GM21528 (cell line): Measurements from ENCODE around the gene KLK5.
"Not testable (repeated sequence)": the region's sequence is repeated elsewhere in the genome, so short reads cannot be mapped to it uniquely, and the experiment has no call there.

ENCODE experiments used
- ATAC-seq: cut with Tn5 transposase; IDR thresholded peaks from one replicate; pipeline ENCODE4 v1.9.1; 2021; ENCODE audit warnings: mild to moderate bottlenecking, moderate library complexity; ENCODE audit not compliant: unreplicated experiment, low FRiP score

KLK5 gene

GRCh38 chr19:50896089-50896590 is 56.7 kb downstream of the KLK5 start:
- ATAC-seq, result not testable (repeated sequence)

DNA sequence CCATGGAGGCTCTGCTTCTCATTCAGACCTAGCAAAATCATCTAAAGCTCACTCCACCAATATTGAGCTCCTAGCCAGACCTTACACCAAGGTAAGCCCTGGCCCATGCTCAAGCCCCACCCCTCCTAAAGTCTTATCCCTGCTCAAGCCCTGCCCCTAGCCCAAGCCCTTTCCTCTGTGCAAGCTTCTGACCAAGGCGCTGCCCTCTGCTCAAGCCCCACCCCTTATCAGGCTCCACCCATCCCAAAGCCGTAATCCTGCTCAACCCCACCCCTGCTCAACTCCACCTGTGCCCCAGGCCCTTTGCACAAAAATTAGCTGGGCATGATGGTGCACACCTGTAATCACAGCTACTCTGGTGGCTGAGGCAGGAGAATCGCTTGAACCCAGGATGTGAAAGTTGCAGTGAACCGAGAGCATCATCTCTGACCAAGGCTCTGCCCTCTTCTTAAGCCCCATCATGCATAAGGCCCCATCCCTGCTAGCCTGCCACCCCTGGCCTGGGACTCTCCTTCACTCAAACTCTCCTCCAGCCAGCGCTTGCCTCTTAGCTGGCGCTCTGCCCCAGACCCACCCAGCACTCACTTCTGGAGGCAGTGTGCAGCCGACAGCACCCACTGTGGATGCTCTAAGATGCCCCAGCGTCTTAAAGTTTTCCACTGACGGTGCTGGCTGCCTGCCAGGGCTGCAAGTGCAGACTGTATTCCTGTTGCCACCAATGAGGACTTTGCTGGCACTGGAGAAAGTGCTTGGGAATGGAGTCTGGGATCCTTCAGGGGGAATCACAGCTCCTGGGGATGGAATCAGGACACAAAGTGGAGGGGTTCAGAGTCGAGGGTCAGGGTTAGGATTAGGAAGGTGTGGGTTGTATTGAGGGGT is 58.1 kb downstream of the KLK5 start:
- ATAC-seq, result no peak
